K562 (cell line): ENCODE results near the gene CTIF. TPM values are rescaled to one million over a fixed set of nuclear protein-coding genes. Genes with fewer than 3 reads are reported as not detected.

Source experiments
- BRCA1 ChIP-seq, 2 experiments: fragments of 450-650 bp in 1 of 2; sonication (generic) in 1 of 2; formaldehyde crosslinking in 1 of 2; IDR thresholded peaks; 2 replicates each; pipeline versions ENCODE4 v1.5.0 to v1.6.1; 2017 to 2020; ENCODE audit warnings: mild to moderate bottlenecking in 1 of 2, missing genetic modification reagents in 1 of 2
- REST ChIP-seq, 2 experiments: fragments of 450-650 bp; formaldehyde crosslinking in 1 of 2; IDR thresholded peaks; 2 replicates each; pipeline versions ENCODE4 v1.4.0 to v1.6.1; 2014 to 2020; ENCODE audit warnings: mild to moderate bottlenecking in 2 of 2, borderline replicate concordance in 1 of 2, low read depth in 1 of 2
- polyA plus RNA-seq, 8 experiments: library from polyadenylated mRNA; depleted of rRNA in 4 of 8; stranded (reverse) in 5 of 8; unstranded in 3 of 8; fragments of >200 nt; fragmentation: Nextera tagmentation in 2 of 8; fragmentation: Illumina TruSeq in 1 of 8; extraction: Ambion mirVana in 2 of 8; extraction: Trizol in 1 of 8; gene quantifications; 2 replicates each; pipeline versions ENCODE4 v1.2.1 to v1.2.3, GENCODE V29; 2011 to 2014; ENCODE audit warnings: inconsistent platforms in 1 of 8, missing spikeins in 1 of 8
- total RNA-seq, 7 experiments: library from RNA; depleted of rRNA in 6 of 7; stranded (reverse); fragments of >200 nt in 6 of 7; fragmentation: Illumina TruSeq in 2 of 7; extraction: Trizol in 2 of 7; gene quantifications; 2 replicates each; pipeline versions ENCODE4 v1.2.1 to v1.2.3, GENCODE V29; 2011 to 2021; ENCODE audit warnings: low replicate concordance in 1 of 7
- TF ChIP-seq, protein P1 (sequence below): sonication (generic); formaldehyde crosslinking; IDR thresholded peaks from 2 replicates; pipeline ENCODE4 v1.8.0; 2022; ENCODE audit warnings: mild to moderate bottlenecking, missing genetic modification reagents
- TF ChIP-seq, protein P2 (sequence below): fragments of 450-650 bp; IDR thresholded peaks from 2 replicates; pipeline ENCODE4 v1.6.1; 2017; ENCODE audit warnings: antibody characterized with exemption
- TF ChIP-seq, protein P3 (sequence below), 3 experiments: fragments of 200-800 bp in 1 of 3; sonication (Bioruptor generic) in 1 of 3; sonication (generic) in 1 of 3; formaldehyde crosslinking in 1 of 3; IDR thresholded peaks; 2 replicates each; pipeline versions ENCODE4 v1.6.1 to v1.8.0; 2016 to 2022; ENCODE audit warnings: mild to moderate bottlenecking in 2 of 3, missing compliant biosample characterization in 2 of 3, missing genetic modification characterization in 2 of 3, missing genetic modification reagents in 1 of 3
- TF ChIP-seq, protein P4 (sequence below): fragments of 200-400 bp; formaldehyde crosslinking; IDR thresholded peaks from 2 replicates; pipeline ENCODE4 v1.6.1; 2017; ENCODE audit warnings: mild to moderate bottlenecking, low read depth, low read length, moderate library complexity

CTIF gene
- total and polyA plus RNA-seq, 9 of the 15 experiments (the other 6 are each of a cell fraction or from before 2014, with no cell fraction given) = 0.17 to 11.5 (median 2.2) TPM

GRCh38 chr18:48878471-48878870, 339.6 kb downstream of the CTIF start (continued):
- TF ChIP-seq, protein P1, sequence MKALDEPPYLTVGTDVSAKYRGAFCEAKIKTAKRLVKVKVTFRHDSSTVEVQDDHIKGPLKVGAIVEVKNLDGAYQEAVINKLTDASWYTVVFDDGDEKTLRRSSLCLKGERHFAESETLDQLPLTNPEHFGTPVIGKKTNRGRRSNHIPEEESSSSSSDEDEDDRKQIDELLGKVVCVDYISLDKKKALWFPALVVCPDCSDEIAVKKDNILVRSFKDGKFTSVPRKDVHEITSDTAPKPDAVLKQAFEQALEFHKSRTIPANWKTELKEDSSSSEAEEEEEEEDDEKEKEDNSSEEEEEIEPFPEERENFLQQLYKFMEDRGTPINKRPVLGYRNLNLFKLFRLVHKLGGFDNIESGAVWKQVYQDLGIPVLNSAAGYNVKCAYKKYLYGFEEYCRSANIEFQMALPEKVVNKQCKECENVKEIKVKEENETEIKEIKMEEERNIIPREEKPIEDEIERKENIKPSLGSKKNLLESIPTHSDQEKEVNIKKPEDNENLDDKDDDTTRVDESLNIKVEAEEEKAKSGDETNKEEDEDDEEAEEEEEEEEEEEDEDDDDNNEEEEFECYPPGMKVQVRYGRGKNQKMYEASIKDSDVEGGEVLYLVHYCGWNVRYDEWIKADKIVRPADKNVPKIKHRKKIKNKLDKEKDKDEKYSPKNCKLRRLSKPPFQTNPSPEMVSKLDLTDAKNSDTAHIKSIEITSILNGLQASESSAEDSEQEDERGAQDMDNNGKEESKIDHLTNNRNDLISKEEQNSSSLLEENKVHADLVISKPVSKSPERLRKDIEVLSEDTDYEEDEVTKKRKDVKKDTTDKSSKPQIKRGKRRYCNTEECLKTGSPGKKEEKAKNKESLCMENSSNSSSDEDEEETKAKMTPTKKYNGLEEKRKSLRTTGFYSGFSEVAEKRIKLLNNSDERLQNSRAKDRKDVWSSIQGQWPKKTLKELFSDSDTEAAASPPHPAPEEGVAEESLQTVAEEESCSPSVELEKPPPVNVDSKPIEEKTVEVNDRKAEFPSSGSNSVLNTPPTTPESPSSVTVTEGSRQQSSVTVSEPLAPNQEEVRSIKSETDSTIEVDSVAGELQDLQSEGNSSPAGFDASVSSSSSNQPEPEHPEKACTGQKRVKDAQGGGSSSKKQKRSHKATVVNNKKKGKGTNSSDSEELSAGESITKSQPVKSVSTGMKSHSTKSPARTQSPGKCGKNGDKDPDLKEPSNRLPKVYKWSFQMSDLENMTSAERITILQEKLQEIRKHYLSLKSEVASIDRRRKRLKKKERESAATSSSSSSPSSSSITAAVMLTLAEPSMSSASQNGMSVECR (CRISPR knock-in tag) = peak; percentile 24; the same call in 1 of the 2 replicates
- TF ChIP-seq BRCA1 (IDR thresholded peaks at IDR 0.05) (no peak), BRCA1 (CRISPR knock-in tag; IDR thresholded peaks at IDR 0.05) (no peak), REST (IDR thresholded peaks at IDR 0.05; ENCODE audit: borderline replicate concordance) (no peak), REST (CRISPR knock-in tag; IDR thresholded peaks at IDR 0.05; ENCODE audit: low read depth) (no peak)
- TF ChIP-seq, protein P2, sequence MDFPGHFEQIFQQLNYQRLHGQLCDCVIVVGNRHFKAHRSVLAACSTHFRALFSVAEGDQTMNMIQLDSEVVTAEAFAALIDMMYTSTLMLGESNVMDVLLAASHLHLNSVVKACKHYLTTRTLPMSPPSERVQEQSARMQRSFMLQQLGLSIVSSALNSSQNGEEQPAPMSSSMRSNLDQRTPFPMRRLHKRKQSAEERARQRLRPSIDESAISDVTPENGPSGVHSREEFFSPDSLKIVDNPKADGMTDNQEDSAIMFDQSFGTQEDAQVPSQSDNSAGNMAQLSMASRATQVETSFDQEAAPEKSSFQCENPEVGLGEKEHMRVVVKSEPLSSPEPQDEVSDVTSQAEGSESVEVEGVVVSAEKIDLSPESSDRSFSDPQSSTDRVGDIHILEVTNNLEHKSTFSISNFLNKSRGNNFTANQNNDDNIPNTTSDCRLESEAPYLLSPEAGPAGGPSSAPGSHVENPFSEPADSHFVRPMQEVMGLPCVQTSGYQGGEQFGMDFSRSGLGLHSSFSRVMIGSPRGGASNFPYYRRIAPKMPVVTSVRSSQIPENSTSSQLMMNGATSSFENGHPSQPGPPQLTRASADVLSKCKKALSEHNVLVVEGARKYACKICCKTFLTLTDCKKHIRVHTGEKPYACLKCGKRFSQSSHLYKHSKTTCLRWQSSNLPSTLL = no peak
- TF ChIP-seq, protein P3, sequence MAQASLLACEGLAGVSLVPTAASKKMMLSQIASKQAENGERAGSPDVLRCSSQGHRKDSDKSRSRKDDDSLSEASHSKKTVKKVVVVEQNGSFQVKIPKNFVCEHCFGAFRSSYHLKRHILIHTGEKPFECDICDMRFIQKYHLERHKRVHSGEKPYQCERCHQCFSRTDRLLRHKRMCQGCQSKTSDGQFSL (CRISPR knock-in tag; IDR thresholded peaks at IDR 0.05) = no peak
- TF ChIP-seq, protein P3 (tag; IDR thresholded peaks at IDR 0.05) = no peak
- TF ChIP-seq, protein P4, sequence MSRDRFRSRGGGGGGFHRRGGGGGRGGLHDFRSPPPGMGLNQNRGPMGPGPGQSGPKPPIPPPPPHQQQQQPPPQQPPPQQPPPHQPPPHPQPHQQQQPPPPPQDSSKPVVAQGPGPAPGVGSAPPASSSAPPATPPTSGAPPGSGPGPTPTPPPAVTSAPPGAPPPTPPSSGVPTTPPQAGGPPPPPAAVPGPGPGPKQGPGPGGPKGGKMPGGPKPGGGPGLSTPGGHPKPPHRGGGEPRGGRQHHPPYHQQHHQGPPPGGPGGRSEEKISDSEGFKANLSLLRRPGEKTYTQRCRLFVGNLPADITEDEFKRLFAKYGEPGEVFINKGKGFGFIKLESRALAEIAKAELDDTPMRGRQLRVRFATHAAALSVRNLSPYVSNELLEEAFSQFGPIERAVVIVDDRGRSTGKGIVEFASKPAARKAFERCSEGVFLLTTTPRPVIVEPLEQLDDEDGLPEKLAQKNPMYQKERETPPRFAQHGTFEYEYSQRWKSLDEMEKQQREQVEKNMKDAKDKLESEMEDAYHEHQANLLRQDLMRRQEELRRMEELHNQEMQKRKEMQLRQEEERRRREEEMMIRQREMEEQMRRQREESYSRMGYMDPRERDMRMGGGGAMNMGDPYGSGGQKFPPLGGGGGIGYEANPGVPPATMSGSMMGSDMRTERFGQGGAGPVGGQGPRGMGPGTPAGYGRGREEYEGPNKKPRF = no peak
